GM18505 (cell line): ENCODE measurements around the gene PACS1.
A peak's percentile ranks its signal among the peaks of the same experiment; 100 is the strongest.

Experiments used
- ATAC-seq: cut with Tn5 transposase; IDR thresholded peaks from one replicate; pipeline ENCODE4 v1.9.1; 2021; ENCODE audit not compliant: unreplicated experiment
- POLR2A ChIP-seq: IDR thresholded peaks from 4 replicates; pipeline ENCODE4 v1.6.1; 2011; ENCODE audit warnings: borderline replicate concordance; ENCODE audit not compliant: insufficient read depth, insufficient read length; ENCODE audit errors: extremely low read depth

Gene PACS1

DNA sequence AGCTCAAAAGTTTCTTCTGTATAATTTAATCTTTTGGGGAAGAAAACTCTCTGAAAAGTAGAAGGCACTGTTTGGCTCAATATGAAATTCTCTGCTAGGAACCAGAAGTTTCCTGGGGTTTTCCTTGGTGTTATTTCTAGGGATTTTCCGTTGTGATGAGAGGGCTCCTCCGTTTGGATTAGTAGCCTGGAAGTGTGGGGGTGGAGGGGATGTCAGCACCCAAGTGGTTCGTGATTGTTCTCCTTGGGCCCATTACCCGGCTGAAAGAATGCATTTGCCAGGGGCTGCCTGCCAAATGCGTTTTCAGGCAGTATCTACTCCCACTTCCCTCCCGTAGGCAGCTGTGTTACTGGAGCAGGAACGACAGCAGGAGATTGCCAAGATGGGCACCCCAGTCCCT is 13.6 kb upstream of the PACS1 start:
- ATAC-seq, result no peak

DNA sequence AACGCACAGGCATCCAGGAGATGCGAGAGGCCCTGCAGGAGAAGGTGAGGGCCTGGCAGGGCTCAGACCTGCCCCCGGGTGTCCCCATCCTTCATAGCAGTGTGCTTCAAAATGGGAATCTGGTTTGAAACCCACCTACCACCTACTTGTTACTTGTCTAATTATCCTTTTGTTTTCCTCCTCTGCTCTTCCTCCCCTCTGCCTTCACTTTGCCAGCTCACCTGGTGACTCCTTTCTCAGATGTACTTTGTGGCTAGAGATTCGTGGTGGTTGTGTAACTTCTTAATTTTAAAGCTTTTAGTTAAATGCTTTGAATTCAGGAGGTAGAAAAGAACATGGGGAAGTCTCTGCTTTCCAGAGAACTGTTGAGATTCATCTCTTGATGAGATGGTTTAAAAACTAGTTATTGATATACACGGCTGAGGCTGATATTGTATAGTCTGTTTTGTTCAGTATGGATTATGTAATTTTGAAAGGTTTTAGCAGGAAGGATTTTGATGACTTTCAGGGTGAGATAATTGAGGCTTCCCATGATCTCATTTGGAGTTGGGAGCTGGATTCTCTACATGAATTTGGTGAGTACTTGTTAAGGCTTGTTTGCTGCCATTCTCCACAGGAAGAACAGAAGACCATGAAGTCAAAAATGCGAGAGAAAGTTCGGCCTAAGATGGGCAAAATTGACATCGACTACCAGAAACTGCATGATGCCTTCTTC is 9.9 kb upstream of the PACS1 start:
- no peak for ATAC-seq
- no peak for TF ChIP-seq POLR2A

More for the DNA sequence above, 13.6 kb upstream of the PACS1 start:
- TF ChIP-seq POLR2A, result no peak

DNA sequence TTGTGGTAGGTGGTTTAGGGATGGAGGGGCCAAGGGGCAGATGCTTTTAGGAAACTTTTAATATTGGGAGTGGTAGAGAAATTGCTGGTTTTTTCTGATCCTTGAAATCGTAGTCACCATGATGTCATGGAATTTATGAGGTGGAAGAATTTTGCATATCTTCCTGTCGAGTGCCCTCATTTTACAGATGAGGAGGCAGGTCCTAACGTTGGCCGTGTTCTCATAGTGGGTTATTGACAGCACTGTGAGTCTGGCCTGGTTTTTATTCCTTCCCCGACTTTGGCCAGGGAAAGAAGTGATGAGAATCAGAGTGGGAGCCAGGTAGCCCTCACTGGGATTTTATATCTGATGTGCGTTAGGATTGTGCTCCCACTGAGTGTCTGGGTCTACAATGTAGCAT is 8.8 kb upstream of the PACS1 start:
- ATAC-seq, result no peak
- no peak for TF ChIP-seq POLR2A

DNA sequence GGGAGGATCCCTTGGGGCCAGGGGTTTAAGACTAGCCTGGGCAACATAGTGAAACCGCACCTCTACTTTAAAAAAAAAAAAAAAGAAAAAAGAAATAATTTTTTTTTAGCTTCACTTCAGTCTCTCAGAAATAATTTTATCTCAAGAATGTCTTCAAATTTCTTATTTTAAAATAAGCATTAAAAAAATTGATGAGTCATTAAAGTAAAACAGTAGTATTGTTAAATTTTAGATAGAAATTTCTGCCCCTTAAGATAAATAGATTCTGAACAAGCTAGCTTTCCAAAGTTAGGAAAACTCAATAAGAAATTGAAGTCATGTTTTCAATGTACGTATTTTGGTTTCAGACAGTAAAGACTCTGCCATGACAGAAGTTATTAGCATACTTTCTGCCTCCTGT is 7.7 kb upstream of the PACS1 start:
- no peak for ATAC-seq
- TF ChIP-seq POLR2A, result no peak

DNA sequence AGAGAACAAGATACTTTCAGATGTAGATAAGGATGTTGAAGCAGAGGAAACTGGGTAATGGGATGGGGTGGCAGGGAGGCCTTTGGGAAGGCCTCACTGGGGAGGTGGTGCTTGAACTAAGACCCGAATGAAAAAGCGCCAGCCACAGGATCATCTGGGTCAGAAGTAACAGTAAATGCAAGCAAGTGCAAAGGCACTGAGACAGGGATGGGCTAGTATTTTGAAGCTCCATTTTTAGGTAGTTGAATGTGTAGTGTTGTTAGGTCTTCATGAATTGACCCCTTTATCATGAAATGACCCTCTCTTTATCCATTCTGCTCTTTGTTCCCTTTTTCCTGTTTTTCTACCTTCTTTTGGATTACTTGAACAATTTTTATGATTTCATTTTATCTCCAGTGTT is 6.2 kb upstream of the PACS1 start:
- no peak for TF ChIP-seq POLR2A
- no peak for ATAC-seq

DNA sequence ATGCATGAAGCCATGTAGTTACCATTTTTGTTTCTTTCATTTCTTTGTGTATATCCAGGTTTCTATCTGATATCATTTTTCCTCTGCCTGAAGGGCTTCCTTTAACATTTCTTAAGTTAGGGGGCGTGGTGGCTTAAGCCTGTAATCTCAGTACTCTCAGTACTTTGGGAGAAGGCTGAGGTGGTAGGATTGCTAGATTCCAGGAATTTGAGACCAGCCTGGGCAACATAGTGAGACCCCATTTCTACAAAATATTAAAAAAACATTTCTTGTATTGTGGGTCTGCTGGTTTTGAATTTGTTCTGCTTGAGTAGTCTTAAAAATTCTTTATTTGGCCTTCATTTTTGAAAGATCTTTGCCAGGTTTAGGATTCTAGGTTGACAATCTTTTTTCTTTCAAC is 5.5 kb upstream of the PACS1 start:
- no peak for TF ChIP-seq POLR2A
- ATAC-seq, result no peak

DNA sequence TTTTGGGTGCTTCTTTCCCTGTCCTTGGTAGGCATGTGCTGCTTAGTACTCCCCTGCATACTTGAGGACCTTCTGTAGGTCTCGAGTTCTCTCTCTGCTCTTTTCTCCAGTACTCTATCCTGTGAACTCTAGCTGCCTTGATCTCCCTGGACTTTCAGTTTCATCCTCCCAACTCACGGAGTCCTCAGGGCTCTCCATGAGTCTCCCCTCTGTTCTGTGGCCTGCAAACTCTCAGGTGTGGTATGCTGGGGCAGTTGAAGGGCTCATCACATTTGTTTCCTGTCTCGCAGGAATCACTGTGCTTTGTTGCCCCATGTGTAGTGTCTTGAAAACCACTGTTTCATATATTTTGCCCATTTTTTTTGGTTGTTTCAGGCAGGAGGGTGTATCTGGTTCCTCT is 3.3 kb upstream of the PACS1 start:
- TF ChIP-seq POLR2A, result no peak
- no peak for ATAC-seq

DNA sequence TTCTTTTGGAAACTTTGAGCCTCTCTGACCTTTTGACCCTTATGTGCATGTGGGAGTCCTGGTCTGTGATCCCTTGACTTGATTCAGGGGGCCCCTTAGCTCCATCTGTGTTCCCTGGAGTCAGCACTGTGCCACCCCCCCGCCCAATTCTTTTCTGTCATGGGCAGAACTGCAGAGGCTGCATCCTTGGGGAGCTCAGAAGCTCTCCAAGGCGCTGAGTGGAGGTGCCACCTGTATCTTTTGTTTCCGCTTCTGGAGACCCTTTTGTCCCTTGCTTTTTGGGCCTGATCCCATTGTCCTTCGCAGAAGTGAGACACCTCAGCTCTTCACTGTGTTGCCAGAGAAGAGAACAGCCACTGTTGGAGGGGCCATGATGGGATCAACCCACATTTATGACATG is 2.4 kb upstream of the PACS1 start:
- ATAC-seq, result no peak
- TF ChIP-seq POLR2A, result no peak

DNA sequence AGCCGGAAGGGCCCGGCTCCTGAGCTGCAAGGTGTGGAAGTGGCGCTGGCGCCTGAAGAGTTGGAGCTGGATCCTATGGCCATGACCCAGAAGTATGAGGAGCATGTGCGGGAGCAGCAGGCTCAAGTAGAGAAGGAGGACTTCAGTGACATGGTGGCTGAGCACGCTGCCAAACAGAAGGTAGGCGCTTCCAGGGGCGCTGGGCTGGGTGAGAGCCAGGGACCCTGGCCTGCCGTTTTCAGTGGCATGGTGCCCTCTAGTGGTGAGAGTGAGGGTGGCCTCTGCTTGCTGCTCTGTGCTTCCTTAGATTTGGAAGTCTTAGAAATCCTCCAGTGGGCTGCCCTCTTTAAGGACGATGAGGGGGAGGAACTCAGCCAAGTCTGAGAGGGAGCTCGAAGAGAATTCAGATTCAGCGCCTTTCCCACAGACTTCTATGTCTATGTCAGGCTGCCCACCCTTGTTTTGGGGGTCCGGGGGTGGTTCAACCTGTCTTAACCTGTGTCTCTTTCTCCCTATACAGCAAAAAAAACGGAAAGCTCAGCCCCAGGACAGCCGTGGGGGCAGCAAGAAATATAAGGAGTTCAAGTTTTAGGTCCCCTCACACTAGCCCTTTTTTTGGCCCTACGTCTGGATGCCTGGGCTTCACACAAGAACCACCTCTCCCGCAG is 1.8 kb upstream of the PACS1 start:
- no peak for TF ChIP-seq POLR2A
- no peak for ATAC-seq

DNA sequence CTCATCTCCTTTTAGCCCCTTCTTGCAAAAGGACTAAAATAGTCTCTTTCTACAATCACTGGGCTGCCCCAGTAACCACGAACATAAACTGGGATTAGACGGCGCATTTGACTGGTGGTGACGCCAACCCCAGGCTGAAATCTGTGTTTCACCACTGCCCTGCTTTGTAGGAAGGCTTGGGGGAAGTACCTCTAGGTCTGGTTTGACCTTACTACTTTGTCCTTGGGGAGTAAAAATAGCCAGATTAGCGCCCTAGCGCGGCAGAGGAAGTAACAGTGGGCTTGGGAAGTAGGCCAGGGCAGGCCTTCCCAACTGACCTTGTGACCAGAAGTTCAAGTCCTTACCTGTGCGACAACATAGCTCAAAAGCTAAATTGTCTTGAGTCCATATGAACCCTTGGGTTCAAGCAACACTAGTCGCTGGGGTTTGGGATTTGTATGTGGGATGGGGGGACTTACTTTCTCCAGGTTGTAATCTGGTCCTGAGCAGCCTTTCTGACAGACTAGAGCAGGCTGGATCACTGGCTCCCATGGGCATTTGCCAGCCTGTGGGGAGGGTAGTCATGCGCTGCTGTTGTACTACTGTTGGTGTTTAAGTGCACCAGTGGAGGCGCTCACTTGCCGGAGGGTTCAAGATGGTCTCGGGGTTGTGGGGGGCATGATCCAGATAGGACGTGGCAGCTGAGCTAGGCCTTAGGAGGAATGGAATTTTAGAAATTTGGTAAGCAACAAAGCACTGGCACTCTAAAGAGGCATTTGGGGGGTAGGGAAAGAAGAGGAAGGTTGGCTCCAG is 953 bp upstream of the PACS1 start:
- no peak for ATAC-seq

DNA sequence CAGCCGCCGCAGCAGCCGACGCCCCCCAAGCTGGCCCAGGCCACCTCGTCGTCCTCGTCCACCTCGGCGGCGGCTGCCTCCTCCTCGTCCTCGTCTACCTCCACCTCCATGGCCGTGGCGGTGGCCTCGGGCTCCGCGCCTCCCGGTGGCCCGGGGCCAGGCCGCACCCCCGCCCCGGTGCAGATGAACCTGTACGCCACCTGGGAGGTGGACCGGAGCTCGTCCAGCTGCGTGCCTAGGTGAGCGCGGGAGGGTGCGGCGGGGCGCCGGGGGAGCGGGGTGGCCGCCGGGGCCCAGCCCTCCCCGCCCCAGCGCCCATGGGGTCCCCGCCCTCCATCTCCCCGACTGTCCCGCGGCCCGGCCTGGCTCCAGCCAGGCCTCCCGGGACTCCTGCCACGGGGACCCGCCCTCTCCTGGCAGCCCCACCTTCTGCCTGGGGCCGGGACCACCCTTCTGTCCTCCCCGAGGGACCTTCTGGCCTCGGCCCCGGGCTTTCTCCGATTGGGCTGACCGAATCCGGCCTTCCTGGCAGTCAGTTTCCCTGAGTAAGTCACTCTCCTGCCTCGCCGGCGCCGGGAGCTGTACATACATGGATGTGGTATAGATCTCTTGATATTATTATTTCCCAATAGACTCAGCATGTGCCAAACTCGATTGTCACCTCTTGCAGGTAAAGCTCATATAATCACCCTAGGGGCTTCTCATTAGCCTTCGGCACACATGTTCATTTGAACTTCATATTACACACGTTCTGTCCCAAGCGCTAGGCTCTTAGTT is 720 bp downstream of the PACS1 start:
- no peak for TF ChIP-seq POLR2A
- peak; percentile 20 for ATAC-seq

More for the DNA sequence above, 953 bp upstream of the PACS1 start:
- TF ChIP-seq POLR2A, result no peak

DNA sequence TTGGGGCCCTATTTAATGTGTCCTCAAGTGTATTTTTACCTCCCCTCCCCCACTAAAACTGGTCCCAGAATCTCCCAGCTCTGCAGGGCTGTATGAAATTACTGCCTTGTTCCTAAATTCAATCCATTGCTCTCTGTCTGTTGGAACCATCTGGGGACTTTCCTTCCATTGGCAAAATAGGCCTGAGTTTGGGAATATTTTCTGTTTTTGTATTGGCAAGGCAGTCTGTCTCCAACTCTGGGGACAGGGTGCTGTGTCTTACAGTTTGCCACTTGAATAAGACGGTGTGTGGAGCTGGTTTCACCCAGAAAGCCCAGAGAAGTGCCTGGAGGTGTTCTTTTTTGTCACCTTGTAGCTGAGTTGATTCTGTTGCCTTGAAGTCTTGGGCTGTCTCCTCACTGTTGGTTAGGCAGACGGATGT is 1.3 kb downstream of the PACS1 start:
- no peak for ATAC-seq
- TF ChIP-seq POLR2A, result no peak

DNA sequence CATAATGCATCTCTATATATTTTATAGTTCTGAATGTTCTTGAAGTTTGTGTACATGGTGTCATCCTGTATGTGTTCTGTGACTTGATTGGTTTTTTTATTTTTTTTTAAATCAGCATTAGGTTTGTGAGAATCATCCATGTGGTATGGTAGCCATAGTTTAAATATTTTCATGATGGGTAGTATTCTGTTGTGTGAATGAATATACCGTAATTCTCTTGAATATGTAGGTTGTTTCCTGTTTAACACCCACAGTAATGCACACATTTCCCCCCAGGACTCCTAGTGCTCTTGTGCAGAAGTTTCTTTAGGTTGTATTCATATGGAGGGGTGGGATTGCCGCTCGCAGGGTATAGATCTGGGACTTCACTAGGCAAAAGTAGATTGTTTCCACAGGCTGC is 2.0 kb downstream of the PACS1 start:
- no peak for TF ChIP-seq POLR2A
- no peak for ATAC-seq
